ENCODE measurements around the gene RASA3.

Gene RASA3

GRCh38 chr13:114035583-114036531, 96.6 kb downstream of the RASA3 start:
- DNase-seq (ENCODE audit: low read depth in 2 of 2), result no peak

GRCh38 chr13:114035186-114035582, 97.2 kb downstream of the RASA3 start:
- no peak for DNase-seq (ENCODE audit: low read depth in 2 of 2)

- DNase-seq (ENCODE audit: low read depth in 2 of 2), result no peak
Measured at GRCh38 chr13:114034481-114034891, 97.9 kb downstream of the RASA3 start.

GRCh38 chr13:114033541-114034315, 98.7 kb downstream of the RASA3 start:
- DNase-seq (ENCODE audit: low read depth in 2 of 2), result no peak

- no peak for DNase-seq (ENCODE audit: low read depth in 2 of 2)
Measured at GRCh38 chr13:114032126-114032799, 100.2 kb downstream of the RASA3 start.

- DNase-seq (ENCODE audit: low read depth in 2 of 2), result no peak
Measured at GRCh38 chr13:114031631-114032030, 100.8 kb downstream of the RASA3 start.

- DNase-seq (ENCODE audit: low read depth in 2 of 2), result no peak
Measured at GRCh38 chr13:114030666-114031610, 101.5 kb downstream of the RASA3 start.

- DNase-seq (ENCODE audit: low read depth in 2 of 2), result no peak
Measured at GRCh38 chr13:114029866-114030625, 102.4 kb downstream of the RASA3 start.

- no peak for DNase-seq (ENCODE audit: low read depth in 2 of 2)
Measured at GRCh38 chr13:114027826-114028225, 104.6 kb downstream of the RASA3 start.

GRCh38 chr13:114027046-114027715, 105.2 kb downstream of the RASA3 start:
- DNase-seq (ENCODE audit: low read depth in 2 of 2), result no peak

GRCh38 chr13:114026481-114026880, 105.9 kb downstream of the RASA3 start:
- no peak for DNase-seq (ENCODE audit: low read depth in 2 of 2)

- DNase-seq (ENCODE audit: low read depth in 2 of 2), result no peak
Measured at GRCh38 chr13:114025714-114026431, 106.5 kb downstream of the RASA3 start.

- DNase-seq (ENCODE audit: low read depth in 2 of 2), result no peak
Measured at GRCh38 chr13:114025405-114025713, 107.1 kb downstream of the RASA3 start.

GRCh38 chr13:114024603-114025404, 107.6 kb downstream of the RASA3 start:
- DNase-seq (ENCODE audit: low read depth in 2 of 2), result no peak

GRCh38 chr13:114023716-114024602, 108.5 kb downstream of the RASA3 start:
- no peak for DNase-seq (ENCODE audit: low read depth in 2 of 2)

- DNase-seq (ENCODE audit: low read depth in 2 of 2), result no peak
Measured at GRCh38 chr13:114022876-114023275, 109.5 kb downstream of the RASA3 start.

GRCh38 chr13:114022309-114022669, 110.1 kb downstream of the RASA3 start:
- no peak for DNase-seq (ENCODE audit: low read depth in 2 of 2)

Data from stimulated activated CD8-positive, alpha-beta memory T cell treated with anti-CD3 and anti-CD28 coated beads, Interleukin-2, amount 100 ng/mL, for 1 hour (primary cell).